ENCODE results near the gene ADARB1. TPM values are rescaled to one million over a fixed set of nuclear protein-coding genes. Genes with fewer than 3 reads are reported as not detected.

Gene ADARB1
- total and polyA plus RNA-seq, 9 donors = 6.0 to 23.7 (median 16.3) TPM

DNA sequence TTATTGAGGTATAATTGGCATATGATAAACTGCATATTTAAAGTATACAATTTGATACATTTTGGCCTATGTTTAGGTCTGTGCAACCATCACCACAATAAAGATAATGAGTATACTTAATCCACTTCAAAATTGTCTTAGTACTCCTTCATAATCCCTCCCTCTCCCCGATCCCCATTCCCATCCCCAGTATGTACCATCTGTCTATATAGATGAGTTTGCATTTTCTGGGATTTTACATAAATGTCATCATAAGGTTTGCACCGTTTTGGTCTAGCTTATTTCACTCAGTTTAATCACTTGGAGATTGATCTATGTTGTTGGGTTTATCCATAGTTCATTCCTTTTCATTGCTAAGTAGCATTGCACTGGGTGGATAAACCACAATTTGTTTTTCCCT is 139.0 kb downstream of the ADARB1 start:
- TF ChIP-seq, protein P1, sequence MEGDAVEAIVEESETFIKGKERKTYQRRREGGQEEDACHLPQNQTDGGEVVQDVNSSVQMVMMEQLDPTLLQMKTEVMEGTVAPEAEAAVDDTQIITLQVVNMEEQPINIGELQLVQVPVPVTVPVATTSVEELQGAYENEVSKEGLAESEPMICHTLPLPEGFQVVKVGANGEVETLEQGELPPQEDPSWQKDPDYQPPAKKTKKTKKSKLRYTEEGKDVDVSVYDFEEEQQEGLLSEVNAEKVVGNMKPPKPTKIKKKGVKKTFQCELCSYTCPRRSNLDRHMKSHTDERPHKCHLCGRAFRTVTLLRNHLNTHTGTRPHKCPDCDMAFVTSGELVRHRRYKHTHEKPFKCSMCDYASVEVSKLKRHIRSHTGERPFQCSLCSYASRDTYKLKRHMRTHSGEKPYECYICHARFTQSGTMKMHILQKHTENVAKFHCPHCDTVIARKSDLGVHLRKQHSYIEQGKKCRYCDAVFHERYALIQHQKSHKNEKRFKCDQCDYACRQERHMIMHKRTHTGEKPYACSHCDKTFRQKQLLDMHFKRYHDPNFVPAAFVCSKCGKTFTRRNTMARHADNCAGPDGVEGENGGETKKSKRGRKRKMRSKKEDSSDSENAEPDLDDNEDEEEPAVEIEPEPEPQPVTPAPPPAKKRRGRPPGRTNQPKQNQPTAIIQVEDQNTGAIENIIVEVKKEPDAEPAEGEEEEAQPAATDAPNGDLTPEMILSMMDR (IDR thresholded peaks at IDR 0.05) = no peak
- TF ChIP-seq POLR2A (IDR thresholded peaks at IDR 0.05) = no peak
- TF ChIP-seq EP300 (IDR thresholded peaks at IDR 0.05) = no peak
- H3K9me3 ChIP-seq = no peaks in the 10 kb centered on the region
- H3K4me3 ChIP-seq = no peak overlapping the region
- intact Hi-C loops (cut with DNase I) = no loop called here
- no peaks in the 10 kb centered on the region for H3K27me3 ChIP-seq
- 91% methylated on average over 2 of the region's 2 CpGs for WGBS, 3 donors
- no peak overlapping the region for H3K27ac ChIP-seq
- H3K4me1 ChIP-seq (ENCODE audit: insufficient read depth) = no peaks in the 10 kb centered on the region
- no peak for DNase-seq
- no peaks in the 10 kb centered on the region for H3K36me3 ChIP-seq

DNA sequence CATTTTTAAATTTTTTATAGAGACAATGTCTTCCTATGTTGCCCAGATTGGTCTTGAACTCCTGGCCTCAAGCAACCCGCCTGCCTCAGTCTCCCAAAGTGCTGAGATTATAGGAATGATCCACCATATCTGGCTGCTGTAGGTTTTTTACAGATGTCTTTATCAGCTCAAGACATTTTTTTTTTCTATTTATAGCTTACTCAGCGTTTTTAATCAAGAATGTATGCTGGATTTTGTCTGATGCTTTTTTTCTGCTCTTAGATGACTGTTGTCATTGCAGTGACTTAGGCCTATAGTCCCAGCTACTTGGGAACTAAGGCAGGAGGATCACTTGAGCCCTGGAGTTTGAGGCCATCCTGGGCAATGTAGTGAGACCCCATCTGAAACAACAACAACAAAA is 140.8 kb downstream of the ADARB1 start:
- no peaks in the 10 kb centered on the region for H3K27me3 ChIP-seq
- no peaks in the 10 kb centered on the region for H3K9me3 ChIP-seq
- intact Hi-C loops (cut with DNase I) = no loop called here
- 74 to 80% (median 75%) methylated on average over 2 of the region's 2 CpGs for WGBS, 3 donors
- no peak overlapping the region for H3K27ac ChIP-seq
- DNase-seq = no peak
- H3K36me3 ChIP-seq = no peaks in the 10 kb centered on the region
- H3K4me1 ChIP-seq (ENCODE audit: insufficient read depth) = peaks cover 1% of the 10 kb centered on the region
- H3K4me3 ChIP-seq = no peak overlapping the region
- TF ChIP-seq, protein P1 (IDR thresholded peaks at IDR 0.05) = no peak
- TF ChIP-seq EP300 (IDR thresholded peaks at IDR 0.05) (no peak), POLR2A (IDR thresholded peaks at IDR 0.05) (no peak)

DNA sequence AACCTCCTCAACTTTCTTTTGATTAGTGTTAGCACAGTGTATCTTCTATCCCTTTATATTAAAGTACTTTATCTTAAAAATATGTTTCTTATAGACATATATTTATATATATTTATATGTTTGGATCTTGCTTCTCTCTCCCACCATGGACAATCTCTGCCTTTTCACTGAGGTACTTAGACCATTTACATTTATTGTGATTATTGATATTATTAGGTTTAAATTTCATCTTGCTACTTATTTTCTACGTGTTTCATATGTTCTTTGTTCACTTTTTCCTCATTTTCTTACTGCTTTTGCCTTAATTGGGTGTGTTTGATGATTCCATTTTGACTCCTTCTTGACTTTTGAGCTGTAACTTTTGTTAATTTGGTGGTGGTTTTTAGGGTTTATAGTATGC is 142.6 kb downstream of the ADARB1 start:
- H3K9me3 ChIP-seq = no peaks in the 10 kb centered on the region
- no peak overlapping the region for H3K27ac ChIP-seq
- WGBS, 3 donors = 71 to 91% (median 85%) methylated on average over 1 of the region's 1 CpG
- H3K4me1 ChIP-seq (ENCODE audit: insufficient read depth) = peaks cover 1% of the 10 kb centered on the region
- H3K27me3 ChIP-seq = no peaks in the 10 kb centered on the region
- intact Hi-C loops (cut with DNase I) = no loop called here
- no peak for DNase-seq
- TF ChIP-seq EP300 (IDR thresholded peaks at IDR 0.05) = no peak
- TF ChIP-seq, protein P1 (IDR thresholded peaks at IDR 0.05) = no peak
- no peak for TF ChIP-seq POLR2A (IDR thresholded peaks at IDR 0.05)
- H3K36me3 ChIP-seq = no peaks in the 10 kb centered on the region
- no peak overlapping the region for H3K4me3 ChIP-seq

DNA sequence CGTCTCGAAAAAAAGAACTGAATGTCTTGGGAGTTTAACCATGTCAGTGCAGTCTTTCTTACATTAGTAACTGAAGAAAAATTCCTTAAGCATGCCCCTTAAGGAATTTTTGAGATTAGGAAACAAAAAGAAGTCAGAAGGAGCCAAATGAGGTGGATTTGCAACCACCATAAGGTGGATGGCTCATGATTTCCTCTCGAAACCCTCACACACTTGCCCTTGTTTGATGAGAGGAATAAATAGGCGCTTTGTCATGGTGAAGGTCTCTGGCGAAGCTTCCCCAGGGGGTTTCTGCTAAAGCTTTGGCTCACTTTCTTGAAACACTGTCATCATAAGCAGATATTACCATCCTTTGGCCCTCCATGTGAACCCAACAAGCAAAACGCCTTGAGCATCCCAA is 145.1 kb downstream of the ADARB1 start:
- WGBS, 3 donors = 71 to 84% (median 76%) methylated on average over 6 of the region's 6 CpGs
- intact Hi-C loops (cut with DNase I) = no loop called here
- no peak for DNase-seq
- Histone ChIP-seq H3K36me3 (no peaks in the 10 kb centered on the region), H3K9me3 (no peaks in the 10 kb centered on the region), H3K4me1 (ENCODE audit: insufficient read depth) (peaks cover 1% of the 10 kb centered on the region), H3K27ac (no peak overlapping the region), H3K4me3 (no peak overlapping the region), H3K27me3 (no peaks in the 10 kb centered on the region)
- TF ChIP-seq EP300 (IDR thresholded peaks at IDR 0.05) (no peak), POLR2A (IDR thresholded peaks at IDR 0.05) (no peak)
- TF ChIP-seq, protein P1 (IDR thresholded peaks at IDR 0.05) = no peak

Measured in ovary (tissue), 9 donors.